Uterus (tissue), 2 donors: ENCODE data around the gene PHTF2.

Experiments used
- POLR2A ChIP-seq, 2 donors: fragments of 450-650 bp; IDR thresholded peaks; one replicate each; pipeline ENCODE4 v1.6.1; 2016; ENCODE audit warnings: antibody characterized with exemption in 2 of 2, mild to moderate bottlenecking in 1 of 2, moderate library complexity in 1 of 2
- TF ChIP-seq, protein P1 (sequence below), 4 experiments: fragments of 200-600 bp in 2 of 4; fragments of 450-650 bp in 2 of 4; sonication (generic) in 2 of 4; IDR thresholded peaks; one replicate each; pipeline ENCODE4 v1.5.1; 2016 to 2019; ENCODE audit warnings: antibody characterized with exemption in 4 of 4, mild to moderate bottlenecking in 2 of 4, moderate library complexity in 1 of 4

DNA sequence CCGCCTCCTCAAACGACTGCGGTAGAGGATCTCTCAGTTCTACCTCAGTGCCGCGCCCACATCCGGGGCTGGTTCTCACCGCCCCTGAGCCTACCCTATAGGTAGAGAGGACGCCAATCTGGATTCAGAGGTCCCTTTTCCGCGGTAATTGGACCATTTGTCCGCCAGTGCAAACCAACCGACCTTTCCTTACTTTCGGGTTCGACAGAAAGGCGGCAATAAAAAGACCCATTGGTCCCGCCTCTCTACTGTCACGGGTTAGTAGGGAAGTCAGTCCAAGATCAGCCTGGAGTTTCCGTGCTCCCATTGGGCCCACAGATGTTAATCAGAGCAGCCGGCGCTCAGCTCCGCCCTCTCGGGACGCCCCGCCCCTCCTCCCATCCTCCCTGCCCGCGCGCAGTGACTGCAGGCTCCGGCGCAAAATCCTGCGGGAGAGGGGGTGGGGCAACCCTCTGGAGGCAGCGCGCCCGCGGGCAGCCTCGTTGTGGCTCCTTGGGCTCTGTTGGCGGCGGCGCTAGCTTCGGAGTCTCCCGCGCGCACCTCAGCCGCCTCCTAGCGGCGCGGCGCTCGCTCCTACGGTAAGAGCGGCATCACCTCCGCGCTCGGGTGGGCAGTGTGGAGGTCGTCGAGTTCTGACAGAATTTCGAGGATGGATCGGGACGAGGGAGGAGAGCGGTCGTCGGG is at the start of gene PHTF2, which contains the start of gene TMEM60:
- peak; percentile 71 to 75 for TF ChIP-seq POLR2A (IDR thresholded peaks at IDR 0.05)
- TF ChIP-seq, protein P1, sequence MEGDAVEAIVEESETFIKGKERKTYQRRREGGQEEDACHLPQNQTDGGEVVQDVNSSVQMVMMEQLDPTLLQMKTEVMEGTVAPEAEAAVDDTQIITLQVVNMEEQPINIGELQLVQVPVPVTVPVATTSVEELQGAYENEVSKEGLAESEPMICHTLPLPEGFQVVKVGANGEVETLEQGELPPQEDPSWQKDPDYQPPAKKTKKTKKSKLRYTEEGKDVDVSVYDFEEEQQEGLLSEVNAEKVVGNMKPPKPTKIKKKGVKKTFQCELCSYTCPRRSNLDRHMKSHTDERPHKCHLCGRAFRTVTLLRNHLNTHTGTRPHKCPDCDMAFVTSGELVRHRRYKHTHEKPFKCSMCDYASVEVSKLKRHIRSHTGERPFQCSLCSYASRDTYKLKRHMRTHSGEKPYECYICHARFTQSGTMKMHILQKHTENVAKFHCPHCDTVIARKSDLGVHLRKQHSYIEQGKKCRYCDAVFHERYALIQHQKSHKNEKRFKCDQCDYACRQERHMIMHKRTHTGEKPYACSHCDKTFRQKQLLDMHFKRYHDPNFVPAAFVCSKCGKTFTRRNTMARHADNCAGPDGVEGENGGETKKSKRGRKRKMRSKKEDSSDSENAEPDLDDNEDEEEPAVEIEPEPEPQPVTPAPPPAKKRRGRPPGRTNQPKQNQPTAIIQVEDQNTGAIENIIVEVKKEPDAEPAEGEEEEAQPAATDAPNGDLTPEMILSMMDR (IDR thresholded peaks at IDR 0.05): peak; percentile 50 to 68 (median 58)
